SU-DHL-6 (cell line): Measurements from ENCODE around the gene BTN3A1.

ENCODE experiments used
- CTCF ChIP-seq: fragments of 200-600 bp; sonication (generic); IDR thresholded peaks from one replicate; pipeline ENCODE4 v1.5.1; 2017; ENCODE audit warnings: antibody characterized with exemption, mild to moderate bottlenecking, low read length, moderate library complexity; ENCODE audit not compliant: insufficient read depth, poor library complexity, severe bottlenecking
- EZH2phosphoT487 ChIP-seq: fragments of 200-600 bp; sonication (generic), shearing (Covaris generic); conservative IDR thresholded peaks from 2 replicates; pipeline ENCODE4 v1.6.1; 2018; ENCODE audit warnings: mild to moderate bottlenecking, antibody characterized with exemption, low read length, moderate library complexity, mixed read lengths

- no peak for TF ChIP-seq CTCF
- no peak for TF ChIP-seq EZH2phosphoT487
These were observed 13.6 kb upstream of the BTN3A1 start for GRCh38 chr6:26388441-26388840.
